HG03457 (cell line): ENCODE measurements around the gene POU2AF1.
A peak's percentile ranks its signal among the peaks of the same experiment; 100 is the strongest.
"Not testable (repeated sequence)": the region's sequence is repeated elsewhere in the genome, so short reads cannot be mapped to it uniquely, and the experiment has no call there.

ENCODE experiments used
- ATAC-seq: cut with Tn5 transposase; IDR thresholded peaks from one replicate; pipeline ENCODE4 v1.9.1; 2021; ENCODE audit warnings: moderate number of reproducible peaks; ENCODE audit not compliant: unreplicated experiment

The POU2AF1 gene

DNA sequence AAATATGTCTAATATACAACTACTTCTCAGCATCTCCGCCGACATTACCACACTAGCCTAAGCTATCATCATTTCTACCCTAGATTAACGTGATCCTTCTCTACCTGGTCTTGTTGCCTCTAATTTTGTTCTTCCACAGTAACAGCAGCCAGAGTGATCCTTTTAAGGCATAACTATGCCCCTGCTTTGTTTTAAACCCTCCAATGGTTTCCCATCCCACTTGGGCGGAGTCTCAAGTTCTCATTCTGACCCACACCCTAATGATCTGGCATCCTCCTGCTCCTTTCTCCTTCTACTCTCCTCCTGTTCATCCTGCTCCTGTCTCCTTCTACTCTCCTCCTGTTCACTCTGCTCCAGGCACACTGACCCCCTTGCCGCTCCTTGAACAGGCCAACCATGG is 31.9 kb upstream of the POU2AF1 start:
- ATAC-seq = no peak

DNA sequence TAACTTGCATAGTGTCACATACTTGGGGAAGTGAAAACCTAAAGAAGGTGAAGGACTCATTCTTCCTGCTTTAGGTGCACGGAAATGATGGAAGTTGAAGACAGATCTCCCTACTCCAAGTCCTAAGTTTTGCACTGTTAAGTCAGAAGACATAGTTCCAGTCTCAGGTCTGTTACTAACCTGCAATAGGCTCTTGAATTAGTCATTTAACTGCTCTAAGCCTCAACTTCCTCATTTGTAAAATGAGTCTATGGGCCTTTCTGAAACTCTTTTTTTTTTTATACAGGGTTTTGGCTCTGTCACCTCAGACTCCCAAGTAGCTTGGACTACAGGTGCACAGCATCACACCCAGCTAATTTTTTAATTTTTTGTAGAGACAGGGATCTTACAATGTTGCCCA is 30.8 kb upstream of the POU2AF1 start:
- peak; percentile 45 for ATAC-seq

DNA sequence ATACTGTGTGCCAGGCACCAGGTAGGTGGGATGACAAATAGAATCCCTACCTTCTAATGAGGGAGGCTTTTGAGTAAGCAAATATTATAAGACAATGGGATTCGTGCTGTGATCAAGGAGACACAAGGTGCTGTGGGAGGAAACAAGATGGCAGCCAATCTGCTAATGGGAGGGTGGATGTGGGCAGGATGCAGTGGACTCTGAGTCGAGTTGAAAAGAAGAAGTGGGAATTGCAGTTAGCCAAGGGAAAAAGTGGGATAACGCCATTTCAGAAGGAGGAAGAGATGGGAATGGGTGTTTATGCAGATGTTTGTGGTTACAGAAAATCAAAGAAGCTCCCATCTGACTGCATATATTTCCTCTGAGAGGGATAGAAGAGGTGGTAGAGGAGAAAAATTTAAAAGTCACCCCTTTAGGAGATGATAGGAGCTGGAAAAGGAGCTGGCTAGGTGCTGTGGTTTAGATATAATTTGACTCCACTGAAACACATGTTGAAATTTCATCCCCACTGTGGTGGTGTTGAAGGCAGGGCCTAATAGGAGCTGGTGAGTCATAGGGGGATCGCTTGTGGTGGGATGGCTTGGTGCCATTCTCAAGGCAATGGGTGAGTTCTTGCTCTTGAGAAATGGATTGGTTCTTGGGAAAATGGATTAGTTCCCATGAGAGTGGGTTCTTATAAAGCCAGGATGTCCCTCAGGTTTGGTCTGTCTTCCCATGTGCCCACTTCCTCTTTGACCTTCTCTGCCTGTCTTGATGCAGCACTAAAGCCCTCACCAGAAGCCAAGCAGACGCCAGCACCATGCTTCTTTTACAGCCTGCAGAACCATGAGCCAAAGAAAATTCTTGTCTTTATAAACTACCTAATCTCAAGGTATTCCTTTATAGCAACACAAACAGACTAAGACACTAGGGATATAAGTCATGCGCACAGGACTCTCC is 30.0 kb upstream of the POU2AF1 start:
- ATAC-seq = peak; percentile 60

DNA sequence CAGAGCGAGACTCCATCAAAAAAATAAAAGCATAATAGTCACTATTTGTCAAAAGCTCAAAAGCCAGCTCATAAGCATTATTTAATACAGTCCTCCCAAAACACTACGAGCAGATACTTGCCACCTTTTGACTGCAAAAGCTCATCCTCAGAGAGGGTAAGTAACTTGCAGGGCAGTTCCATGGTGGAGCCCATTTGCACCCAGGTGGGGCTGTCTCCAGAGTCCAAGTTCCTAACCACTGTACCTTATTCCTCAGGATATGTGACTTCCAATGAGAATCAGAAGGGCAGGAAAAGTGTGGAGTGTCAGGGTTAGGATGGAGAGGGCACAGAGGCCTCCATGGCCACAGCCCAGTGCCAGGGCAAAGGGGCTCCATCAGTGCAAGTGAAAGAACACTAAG is 28.6 kb upstream of the POU2AF1 start:
- ATAC-seq = no peak

DNA sequence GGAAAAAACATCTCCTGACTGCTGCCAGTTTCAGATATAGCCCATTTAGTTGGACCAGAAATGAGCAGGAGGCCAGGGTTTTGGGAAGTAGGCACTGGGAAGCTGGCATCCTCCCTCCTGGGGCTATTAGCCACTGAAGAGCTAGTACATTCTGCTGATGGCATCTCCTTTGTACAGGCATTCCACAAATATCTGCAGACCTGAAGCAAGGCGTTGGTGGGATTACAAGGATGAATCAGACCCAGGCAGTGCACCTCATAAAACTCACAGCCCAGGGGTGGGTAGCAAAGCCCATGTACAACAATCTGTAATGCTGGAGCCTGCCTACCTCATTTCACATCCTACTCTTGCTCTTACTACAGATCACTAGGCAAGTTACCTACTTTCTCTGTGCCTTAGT is 27.5 kb upstream of the POU2AF1 start:
- ATAC-seq = no peak

GRCh38 chr11:111406091-111406490 is 27.0 kb upstream of the POU2AF1 start:
- ATAC-seq = no peak

DNA sequence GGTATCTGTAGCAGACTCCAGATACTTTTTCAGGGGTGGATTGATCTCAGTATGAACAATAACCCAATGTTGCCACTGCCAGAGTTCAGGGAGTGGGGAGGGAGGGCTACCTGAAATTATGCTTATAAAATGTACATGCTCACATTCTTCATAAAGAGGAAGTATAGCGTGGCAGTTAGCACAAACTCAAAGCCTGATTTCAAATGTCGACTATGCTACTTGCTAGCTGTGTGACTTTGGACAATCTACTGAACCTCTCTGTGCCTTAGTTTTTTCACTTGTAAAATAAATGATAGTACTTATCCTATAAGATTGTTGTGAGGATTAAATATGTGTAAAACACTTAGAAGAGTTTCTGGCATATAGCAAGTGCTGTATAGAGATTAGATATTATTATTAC is 26.5 kb upstream of the POU2AF1 start:
- no peak for ATAC-seq

GRCh38 chr11:111403051-111403726 is 24.1 kb upstream of the POU2AF1 start:
- ATAC-seq = no peak

GRCh38 chr11:111402411-111402810 is 23.3 kb upstream of the POU2AF1 start:
- no peak for ATAC-seq

- not testable (repeated sequence) for ATAC-seq
Observed at GRCh38 chr11:111401957-111402356, 22.9 kb upstream of the POU2AF1 start.

- ATAC-seq = peak; percentile 41
Observed at GRCh38 chr11:111400595-111400994, 21.5 kb upstream of the POU2AF1 start.

- no peak for ATAC-seq
Observed at GRCh38 chr11:111399187-111400031, 20.3 kb upstream of the POU2AF1 start.

DNA sequence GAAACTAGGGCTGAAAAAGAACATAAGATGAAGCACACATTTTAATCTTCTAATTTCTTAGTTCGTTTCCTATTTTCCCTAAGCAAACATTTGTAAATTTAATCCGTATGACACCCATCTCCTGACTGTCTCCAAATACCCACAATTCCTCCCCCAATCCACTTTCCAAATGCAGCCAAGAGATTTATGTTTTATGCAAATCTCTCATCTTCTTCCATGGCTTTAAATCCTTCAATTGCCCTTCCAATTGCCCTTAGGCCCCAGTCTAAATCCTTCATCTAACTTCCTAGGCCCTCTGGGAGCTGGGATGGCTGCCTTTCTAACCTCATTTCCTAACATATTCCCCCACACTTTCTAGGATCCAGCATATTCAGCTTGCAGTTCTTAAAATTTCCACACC is 18.0 kb upstream of the POU2AF1 start:
- no peak for ATAC-seq

DNA sequence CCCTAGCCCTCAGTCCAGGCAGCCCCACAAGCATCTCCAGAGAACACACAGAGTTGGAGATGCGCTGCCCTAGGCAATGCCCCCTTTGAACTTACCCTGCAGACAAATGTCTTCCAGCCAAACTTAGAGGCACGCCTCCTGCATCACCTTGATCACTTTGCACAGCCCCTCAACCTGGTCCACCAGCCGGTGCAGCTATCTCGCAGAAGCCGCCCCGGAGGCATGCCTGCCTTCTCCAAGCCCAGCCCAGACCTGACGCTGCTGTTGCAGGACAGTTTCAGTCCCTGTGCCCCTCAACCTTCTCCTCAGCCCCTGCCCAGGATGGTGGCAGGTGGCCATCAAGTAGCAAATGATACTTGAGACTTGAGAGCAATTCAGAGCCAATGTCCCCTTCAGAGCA is 16.7 kb upstream of the POU2AF1 start:
- ATAC-seq = no peak

- ATAC-seq = no peak
Observed at GRCh38 chr11:111395081-111395480, 16.0 kb upstream of the POU2AF1 start.

- not testable (repeated sequence) for ATAC-seq
Observed at GRCh38 chr11:111394147-111394546, 15.1 kb upstream of the POU2AF1 start.

GRCh38 chr11:111393585-111393984 is 14.5 kb upstream of the POU2AF1 start:
- ATAC-seq = no peak

- no peak for ATAC-seq
Observed at GRCh38 chr11:111393096-111393495, 14.0 kb upstream of the POU2AF1 start.

- no peak for ATAC-seq
Observed at GRCh38 chr11:111392552-111392951, 13.5 kb upstream of the POU2AF1 start.

- ATAC-seq = no peak
Observed at GRCh38 chr11:111391328-111392124, 12.5 kb upstream of the POU2AF1 start.
